GM12891 (cell line): ENCODE measurements around the gene CDH24.

ENCODE experiments used
- PAX5 ChIP-seq: IDR thresholded peaks from 2 replicates; pipeline ENCODE4 v1.6.1; 2011; ENCODE audit warnings: low read length, moderate library complexity, mild to moderate bottlenecking; ENCODE audit not compliant: insufficient read depth, severe bottlenecking
- POLR2A ChIP-seq: IDR thresholded peaks from 2 replicates; pipeline ENCODE4 v1.6.1; 2011; ENCODE audit warnings: low read depth, low read length, control low read depth
- POLR2AphosphoS5 ChIP-seq: IDR thresholded peaks from 2 replicates; pipeline ENCODE4 v1.6.1; 2011; ENCODE audit warnings: low read depth, low read length, control low read depth
- SPI1 ChIP-seq: IDR thresholded peaks from 2 replicates; pipeline ENCODE4 v1.6.1; 2011; ENCODE audit warnings: low read depth, low read length, control low read depth
- TAF1 ChIP-seq: IDR thresholded peaks from 2 replicates; pipeline ENCODE4 v1.6.1; 2011; ENCODE audit warnings: low read depth, low read length, control low read depth

- TF ChIP-seq POLR2A (no peak), POLR2AphosphoS5 (no peak), PAX5 (no peak), TAF1 (no peak), SPI1 (no peak)
Observed at GRCh38 chr14:22998329-22999012, 58.8 kb downstream of the CDH24 start.
